Ovary (tissue), 9 donors: ENCODE results near the gene NFIL3. TPM values are rescaled to one million over a fixed set of nuclear protein-coding genes. Genes with fewer than 3 reads are reported as not detected.

Experiments
- DNase-seq, 5 donors: peaks; one replicate each; pipeline ENCODE4 v3.0.0-alpha.2; 2019 to 2020
- H3K27ac ChIP-seq, 2 donors: fragments of 200-600 bp; one replicate each; pipeline versions ENCODE4 v1.5.1 to v1.8.0; 2019 to 2022
- H3K27me3 ChIP-seq: fragments of 200-600 bp; one replicate; pipeline ENCODE4 v1.8.0; 2022
- H3K36me3 ChIP-seq: fragments of 200-600 bp; sonication (generic); one replicate; pipeline ENCODE4 v1.5.1; 2019
- H3K4me1 ChIP-seq: one replicate; pipeline ENCODE4 v1.8.1; 2013; ENCODE audit warnings: mild to moderate bottlenecking, moderate library complexity; ENCODE audit not compliant: insufficient read depth
- H3K4me3 ChIP-seq: fragments of 200-600 bp; sonication (generic); one replicate; pipeline ENCODE4 v1.5.1; 2017
- H3K9me3 ChIP-seq, 2 donors: fragments of 200-600 bp in 1 of 2; sonication (generic) in 1 of 2; one replicate each; pipeline versions ENCODE4 v1.5.1 to v1.8.1; 2013 to 2019; ENCODE audit warnings: mild to moderate bottlenecking in 1 of 2, moderate library complexity in 1 of 2
- EP300 ChIP-seq: sonication (generic); formaldehyde crosslinking; IDR thresholded peaks from one replicate; pipeline ENCODE4 v1.6.1; 2017; ENCODE audit warnings: antibody characterized with exemption
- POLR2A ChIP-seq: fragments of 450-650 bp; IDR thresholded peaks from one replicate; pipeline ENCODE4 v1.6.1; 2017; ENCODE audit warnings: antibody characterized with exemption, mild to moderate bottlenecking, moderate library complexity
- WGBS, 3 donors: extraction: QIAGEN DNeasy Blood & Tissue Kit in 1 of 3; methylation state at CpG; one replicate each; pipeline versions ENCODE4 v1.1.5 to v1.1.7; 2013 to 2017; 5-methylcytosine and 5-hydroxymethylcytosine counted together
- intact Hi-C, 4 donors: fragments of 100-400 bp; cut with DNase I; formaldehyde crosslinking; loops; one replicate each; pipeline versions ENCODE4 v1.11.0 to v1.15.1; 2022 to 2023
- polyA plus RNA-seq, 2 donors: library from polyadenylated mRNA; stranded (reverse); fragments of 200-250 nt in 1 of 2; fragments of 350-450 nt in 1 of 2; fragmentation: Illumina TruSeq in 1 of 2; extraction: RNeasy Lipid Tissue Mini Kit (QIAGEN cat#74804) in 1 of 2; gene quantifications; one replicate each; pipeline ENCODE4 v1.2.3, GENCODE V29; 2013 to 2014
- total RNA-seq, 7 donors: library from RNA; depleted of rRNA in 2 of 7; stranded (reverse); fragments of >200 nt in 2 of 7; fragmentation: NEBNext Ultra II Directional in 3 of 7; extraction: Animal tissue kit (Norgen Biotek cat#: 25700) in 3 of 7; gene quantifications; one replicate each; pipeline versions ENCODE4 v1.1.0 to v1.2.4, GENCODE V29; 2016 to 2023
- TF ChIP-seq, protein P1 (sequence below), 3 donors: fragments of 450-650 bp in 2 of 3; fragments of 200-600 bp in 1 of 3; IDR thresholded peaks; one replicate each; pipeline versions ENCODE4 v1.5.1 to v1.8.0; 2016 to 2022; ENCODE audit warnings: antibody characterized with exemption in 3 of 3, mild to moderate bottlenecking in 1 of 3
- donor health status: DM: no; HTN: no; CAD: no; lungs with moderate emphysema.
- donor health status: DM: no; HTN: no; CAD: no.
- donor health status: Bipolar disorder and iron deficiency.
- donor health status: DM: yes; HTN: yes; CAD: no.
- donor health status: DM: no; HTN: no; CAD: no.
- donor health status: DM: yes; HTN: yes; CAD: no.

Gene NFIL3
- total and polyA plus RNA-seq, 9 donors: 31.8 to 87.0 (median 45.7) TPM

DNA sequence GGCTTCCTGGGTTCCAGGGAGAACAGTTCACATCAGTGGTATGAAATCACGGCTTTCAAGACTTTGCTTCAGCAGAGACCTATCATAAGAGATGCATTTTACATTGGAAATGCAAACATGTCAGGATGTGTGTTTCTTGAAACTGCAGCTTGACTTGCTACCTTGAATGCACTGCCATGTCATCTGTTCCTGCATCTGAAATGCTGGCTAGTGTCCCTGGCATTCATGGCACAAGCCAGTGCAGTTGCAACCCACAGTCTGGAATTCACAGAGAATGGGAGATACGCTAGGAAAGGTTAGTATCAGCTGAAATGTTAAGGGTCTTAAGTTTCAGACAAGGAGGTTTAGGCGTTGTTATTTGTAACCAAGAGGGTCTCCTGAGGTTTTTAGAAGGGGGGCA is 24.7 kb downstream of the NFIL3 start:
- Histone ChIP-seq H3K27me3 (no peaks in the 10 kb centered on the region), H3K4me3 (no peak overlapping the region), H3K27ac (no peak overlapping the region), H3K9me3 (no peaks in the 10 kb centered on the region), H3K36me3 (no peaks in the 10 kb centered on the region), H3K4me1 (no peaks in the 10 kb centered on the region)
- intact Hi-C loops: no loop called here
- no peak for TF ChIP-seq EP300
- TF ChIP-seq POLR2A: no peak
- TF ChIP-seq, protein P1, sequence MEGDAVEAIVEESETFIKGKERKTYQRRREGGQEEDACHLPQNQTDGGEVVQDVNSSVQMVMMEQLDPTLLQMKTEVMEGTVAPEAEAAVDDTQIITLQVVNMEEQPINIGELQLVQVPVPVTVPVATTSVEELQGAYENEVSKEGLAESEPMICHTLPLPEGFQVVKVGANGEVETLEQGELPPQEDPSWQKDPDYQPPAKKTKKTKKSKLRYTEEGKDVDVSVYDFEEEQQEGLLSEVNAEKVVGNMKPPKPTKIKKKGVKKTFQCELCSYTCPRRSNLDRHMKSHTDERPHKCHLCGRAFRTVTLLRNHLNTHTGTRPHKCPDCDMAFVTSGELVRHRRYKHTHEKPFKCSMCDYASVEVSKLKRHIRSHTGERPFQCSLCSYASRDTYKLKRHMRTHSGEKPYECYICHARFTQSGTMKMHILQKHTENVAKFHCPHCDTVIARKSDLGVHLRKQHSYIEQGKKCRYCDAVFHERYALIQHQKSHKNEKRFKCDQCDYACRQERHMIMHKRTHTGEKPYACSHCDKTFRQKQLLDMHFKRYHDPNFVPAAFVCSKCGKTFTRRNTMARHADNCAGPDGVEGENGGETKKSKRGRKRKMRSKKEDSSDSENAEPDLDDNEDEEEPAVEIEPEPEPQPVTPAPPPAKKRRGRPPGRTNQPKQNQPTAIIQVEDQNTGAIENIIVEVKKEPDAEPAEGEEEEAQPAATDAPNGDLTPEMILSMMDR (IDR thresholded peaks at IDR 0.05): no peak
- WGBS, 3 donors: 89 to 94% (median 92%) methylated on average over 3 of the region's 3 CpGs
- no peak for DNase-seq

DNA sequence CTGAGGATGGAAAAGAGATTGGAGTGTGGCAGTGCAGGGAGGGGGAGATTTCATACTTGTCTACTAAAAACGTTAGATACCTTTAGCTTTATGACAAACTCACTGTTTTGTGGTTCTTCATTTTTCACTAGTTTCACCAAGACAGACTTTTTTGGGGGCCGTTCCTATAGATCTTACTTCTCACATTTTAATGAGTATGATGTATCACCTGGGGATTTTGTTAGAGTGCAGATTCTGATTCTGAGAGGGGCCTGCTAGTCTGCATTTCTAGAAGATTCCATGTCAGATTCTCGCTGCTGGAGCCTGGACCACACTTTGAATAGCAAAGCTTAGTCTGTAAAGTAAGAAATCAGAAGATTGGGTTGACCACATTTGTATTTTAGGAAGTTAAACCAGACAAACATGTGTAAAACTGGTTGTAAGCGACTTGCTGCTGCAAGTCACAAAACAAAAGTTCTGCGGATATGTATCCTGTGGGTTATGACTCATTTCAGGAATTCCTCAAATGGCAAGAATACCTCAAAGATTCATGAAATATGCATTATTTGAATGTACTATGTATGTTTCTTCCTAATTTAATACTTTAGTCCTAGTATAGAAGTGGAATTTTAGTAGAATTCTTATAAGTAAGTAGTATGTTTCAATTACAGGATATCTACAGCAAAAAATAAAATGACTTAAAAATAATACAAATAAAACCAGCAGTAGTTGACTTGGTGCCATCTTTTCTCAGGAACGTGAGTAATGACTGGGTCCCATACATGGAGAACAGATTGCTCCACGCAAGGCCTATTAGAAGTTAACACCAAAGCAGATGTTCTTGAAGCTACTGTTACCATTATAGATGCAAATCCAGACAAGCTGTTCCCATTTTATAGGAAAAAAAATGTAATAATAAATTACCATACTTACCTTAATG is 27.8 kb downstream of the NFIL3 start:
- H3K9me3 ChIP-seq: no peaks in the 10 kb centered on the region
- WGBS, 3 donors: 72 to 75% (median 75%) methylated on average over 7 of the region's 7 CpGs
- intact Hi-C loops: no loop called here
- DNase-seq: no peak
- no peak overlapping the region for H3K4me3 ChIP-seq
- TF ChIP-seq EP300 (no peak), POLR2A (no peak)
- TF ChIP-seq, protein P1 (IDR thresholded peaks at IDR 0.05): no peak
- no peak overlapping the region for H3K27ac ChIP-seq
- no peaks in the 10 kb centered on the region for H3K36me3 ChIP-seq
- H3K27me3 ChIP-seq: no peaks in the 10 kb centered on the region
- no peaks in the 10 kb centered on the region for H3K4me1 ChIP-seq

DNA sequence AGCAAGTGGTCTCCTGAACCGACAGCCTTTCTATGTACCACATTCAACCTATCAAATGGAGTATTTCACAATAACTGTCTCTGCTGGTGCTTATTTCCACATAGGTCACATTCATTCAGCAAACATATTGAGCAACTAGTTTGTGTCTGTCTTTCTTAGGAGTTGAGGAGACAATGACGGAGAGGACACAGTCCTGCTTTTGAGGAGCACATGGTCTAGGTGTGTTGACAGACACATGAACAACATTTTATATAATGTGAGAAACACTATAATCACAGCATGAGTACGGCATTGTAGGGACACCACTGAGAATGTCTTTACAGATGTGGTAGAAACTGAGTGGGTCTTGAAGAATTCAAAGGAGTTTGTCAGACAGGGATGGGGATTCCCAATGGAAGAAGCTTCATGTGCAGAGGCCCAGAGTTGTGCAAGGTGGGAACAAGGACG is 28.5 kb downstream of the NFIL3 start:
- H3K36me3 ChIP-seq: no peaks in the 10 kb centered on the region
- no peaks in the 10 kb centered on the region for H3K4me1 ChIP-seq
- H3K9me3 ChIP-seq: no peaks in the 10 kb centered on the region
- no peak overlapping the region for H3K4me3 ChIP-seq
- no peak for DNase-seq
- 89 to 93% (median 90%) methylated on average over 4 of the region's 4 CpGs for WGBS, 3 donors
- TF ChIP-seq, protein P1 (IDR thresholded peaks at IDR 0.05): no peak
- TF ChIP-seq EP300 (no peak), POLR2A (no peak)
- H3K27me3 ChIP-seq: no peaks in the 10 kb centered on the region
- intact Hi-C loops: no loop called here
- no peak overlapping the region for H3K27ac ChIP-seq

DNA sequence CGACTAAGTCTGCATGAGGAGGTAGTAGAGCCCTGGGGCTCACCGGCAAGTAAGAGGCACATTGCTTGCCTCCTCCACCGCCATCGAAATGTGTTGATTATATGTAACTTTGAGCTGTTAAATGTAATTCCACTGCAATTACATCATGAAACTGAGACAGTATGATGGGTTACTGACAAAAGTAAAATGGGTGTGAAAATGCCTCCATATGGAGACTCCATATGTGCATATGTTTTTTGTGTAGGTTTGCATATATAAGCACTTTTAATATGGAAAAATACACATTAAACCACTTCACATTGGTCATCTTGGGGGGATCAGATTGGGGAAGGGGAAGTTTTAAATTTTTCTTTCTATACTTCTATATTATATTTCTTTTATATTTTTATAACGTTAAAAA is 29.8 kb downstream of the NFIL3 start:
- H3K9me3 ChIP-seq: no peaks in the 10 kb centered on the region
- intact Hi-C loops: no loop called here
- 96 to 98% (median 98%) methylated on average over 5 of the region's 5 CpGs for WGBS, 3 donors
- no peaks in the 10 kb centered on the region for H3K27me3 ChIP-seq
- no peak overlapping the region for H3K4me3 ChIP-seq
- H3K27ac ChIP-seq: no peak overlapping the region
- H3K36me3 ChIP-seq: no peaks in the 10 kb centered on the region
- H3K4me1 ChIP-seq: no peaks in the 10 kb centered on the region
- no peak for TF ChIP-seq POLR2A
- TF ChIP-seq, protein P1 (IDR thresholded peaks at IDR 0.05): no peak
- no peak for TF ChIP-seq EP300
- no peak for DNase-seq
